HG03354 (cell line): Measurements from ENCODE around the gene HIF3A.

Source experiments
- ATAC-seq: cut with Tn5 transposase; IDR thresholded peaks from one replicate; pipeline ENCODE4 v1.9.1; 2021; ENCODE audit warnings: mild to moderate bottlenecking; ENCODE audit not compliant: unreplicated experiment, poor library complexity, severe bottlenecking

HIF3A gene

DNA sequence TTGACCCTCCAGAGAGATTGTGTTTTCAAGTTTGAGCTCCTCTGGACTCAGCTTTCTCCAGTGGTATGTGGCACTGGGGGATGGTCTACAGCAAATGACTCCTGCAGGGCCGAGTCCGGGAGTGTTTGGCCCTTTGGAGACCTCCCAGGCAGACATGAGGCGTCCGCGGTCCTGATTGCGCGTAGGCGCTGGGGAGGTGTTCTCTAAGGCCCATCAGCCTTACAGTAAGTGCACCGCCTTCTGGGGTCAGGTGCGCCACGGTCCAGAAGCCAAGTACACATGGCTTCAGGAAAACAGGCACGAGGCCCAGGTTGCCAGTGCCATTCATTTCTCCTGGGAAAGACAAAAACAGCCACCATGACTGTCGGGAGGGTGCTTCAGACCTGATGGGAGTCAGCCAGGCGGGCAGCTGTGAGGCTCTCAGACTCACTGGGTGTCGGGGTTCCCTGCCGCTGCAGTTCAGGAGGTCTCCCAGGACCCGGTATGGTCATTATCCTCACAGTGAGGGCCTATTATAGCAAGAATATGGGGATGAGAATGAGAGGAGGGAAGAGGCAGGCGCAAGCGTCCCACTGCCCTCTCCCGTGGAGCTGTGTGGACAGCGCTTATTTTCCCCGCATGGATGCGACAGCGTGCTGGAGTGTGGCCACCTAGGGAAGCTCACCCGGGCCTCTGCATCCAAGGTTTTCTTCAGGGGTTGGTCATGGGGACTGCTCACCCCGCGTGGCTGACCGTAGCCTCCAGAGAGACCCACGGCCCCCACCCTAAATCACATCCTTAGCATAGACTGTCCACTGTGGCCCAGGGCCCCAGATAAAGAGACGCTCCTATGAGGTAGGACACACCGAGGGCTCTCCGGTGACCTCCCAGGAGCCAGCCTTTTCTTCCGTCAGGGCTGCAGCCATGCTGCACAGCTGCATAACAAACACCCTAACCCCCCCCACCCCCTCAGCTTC is 94.7 kb downstream of the HIF3A start:
- no peak for ATAC-seq

DNA sequence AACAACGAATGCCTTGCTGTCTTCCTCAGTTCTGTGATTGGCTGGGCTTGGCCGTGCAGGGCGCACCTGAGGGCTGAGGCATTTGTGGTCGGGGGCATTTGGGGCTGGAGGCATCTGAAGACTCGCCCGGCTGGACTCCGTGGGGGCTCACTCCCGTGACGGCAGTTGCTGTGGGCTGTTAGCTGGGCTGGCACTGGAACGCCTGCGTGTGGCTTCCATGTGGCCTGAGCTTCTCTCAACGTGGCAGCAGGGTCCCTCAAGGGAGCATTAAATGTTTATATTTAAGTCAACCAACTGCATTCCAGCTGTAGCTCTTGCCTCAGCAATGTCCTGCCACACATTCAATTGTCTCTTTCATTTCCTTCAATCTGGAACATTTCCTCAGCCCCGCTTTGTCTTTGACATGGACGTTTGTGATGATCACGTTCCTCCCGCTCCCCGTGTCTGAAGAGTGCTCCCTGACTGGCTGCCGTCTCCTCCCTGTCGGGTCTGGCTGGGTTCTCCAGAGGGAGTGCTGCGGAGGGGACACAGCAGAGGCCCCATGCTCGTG is 95.5 kb downstream of the HIF3A start:
- ATAC-seq = no peak

DNA sequence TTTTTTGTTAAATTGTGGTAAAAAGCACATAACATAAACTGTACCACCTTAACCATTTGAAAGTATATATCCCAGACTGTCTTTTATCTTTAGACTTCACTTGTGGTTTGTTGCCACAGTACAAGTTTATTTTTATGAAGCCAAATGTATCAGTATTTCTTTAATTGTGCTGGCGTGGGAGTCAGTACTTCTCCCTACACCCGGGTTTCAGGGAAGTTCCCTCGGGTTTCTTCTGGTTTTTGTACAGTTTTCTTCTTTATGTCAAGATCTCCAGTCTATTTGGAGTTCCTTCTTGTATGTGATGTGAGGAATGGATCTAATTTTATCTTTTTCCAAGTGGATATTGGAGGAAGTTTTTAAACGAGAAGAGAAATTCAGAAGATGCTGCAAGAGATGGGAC is 96.0 kb downstream of the HIF3A start:
- ATAC-seq = no peak
